ENCODE measurements around the gene BCL6B.

Gene BCL6B

DNA sequence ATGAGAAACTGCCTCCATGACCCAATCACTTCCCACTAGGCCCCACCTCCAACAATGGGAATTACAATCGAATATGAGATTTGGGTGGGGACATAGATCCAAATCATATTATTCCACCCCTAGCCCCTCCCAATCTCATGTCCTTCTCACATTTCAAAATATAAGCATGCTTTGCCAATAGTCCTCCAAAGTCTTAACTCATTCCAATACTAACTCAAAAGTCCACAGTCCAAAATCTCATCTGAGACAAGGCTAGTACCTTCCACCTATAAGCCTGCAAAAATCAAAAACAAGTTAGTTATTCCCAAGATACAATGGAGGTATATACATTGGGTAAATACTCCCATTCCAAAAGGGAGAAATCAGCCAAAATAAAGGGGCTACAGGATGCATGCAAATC, 44.3 kb downstream of the BCL6B start:
- no peak overlapping the region for H3K27ac ChIP-seq (ENCODE audit: low read depth, low read length)
- no peak overlapping the region for H3K9ac ChIP-seq (ENCODE audit: low read depth, low read length)
- H3K4me3 ChIP-seq (ENCODE audit: low read depth, low read length) = no peak overlapping the region
- H3K9me3 ChIP-seq (ENCODE audit: control insufficient read depth, insufficient read depth, low read length) = peaks cover 15% of the 10 kb centered on the region
- H3K27me3 ChIP-seq (ENCODE audit: control insufficient read depth, insufficient read depth, low read length) = no peaks in the 10 kb centered on the region; the same call in 1 of the 2 replicates
- no peaks in the 10 kb centered on the region for H3K36me3 ChIP-seq (ENCODE audit: control insufficient read depth, insufficient read depth, low read length)
- H3K4me1 ChIP-seq (ENCODE audit: control insufficient read depth, insufficient read depth, low read length) = no peaks in the 10 kb centered on the region

DNA sequence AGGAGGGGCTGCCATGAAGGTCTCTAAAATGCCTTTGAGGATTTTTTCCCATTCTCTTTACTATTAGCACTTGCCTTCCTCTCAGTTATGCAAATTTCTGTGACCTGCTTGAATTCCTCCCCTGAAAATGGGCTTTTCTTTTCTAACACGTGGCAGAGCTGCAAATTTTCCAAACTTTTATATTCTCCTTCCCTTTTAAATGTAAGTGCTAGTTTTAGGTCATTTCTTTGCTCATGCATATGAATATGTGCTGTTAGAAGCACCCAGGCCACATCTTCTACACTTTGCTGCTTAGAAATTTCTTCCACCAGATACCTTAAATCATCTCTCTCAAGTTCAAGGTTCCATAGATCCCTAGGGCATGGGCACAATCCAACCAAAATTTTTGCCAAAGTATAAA, 45.4 kb downstream of the BCL6B start:
- H3K9me3 ChIP-seq (ENCODE audit: control insufficient read depth, insufficient read depth, low read length) = peaks cover 15% of the 10 kb centered on the region
- H3K4me3 ChIP-seq (ENCODE audit: low read depth, low read length) = no peak overlapping the region
- no peaks in the 10 kb centered on the region; the same call in 1 of the 2 replicates for H3K27me3 ChIP-seq (ENCODE audit: control insufficient read depth, insufficient read depth, low read length)
- H3K27ac ChIP-seq (ENCODE audit: low read depth, low read length) = no peak overlapping the region
- no peaks in the 10 kb centered on the region for H3K36me3 ChIP-seq (ENCODE audit: control insufficient read depth, insufficient read depth, low read length)
- H3K4me1 ChIP-seq (ENCODE audit: control insufficient read depth, insufficient read depth, low read length) = no peaks in the 10 kb centered on the region
- H3K9ac ChIP-seq (ENCODE audit: low read depth, low read length) = no peak overlapping the region

DNA sequence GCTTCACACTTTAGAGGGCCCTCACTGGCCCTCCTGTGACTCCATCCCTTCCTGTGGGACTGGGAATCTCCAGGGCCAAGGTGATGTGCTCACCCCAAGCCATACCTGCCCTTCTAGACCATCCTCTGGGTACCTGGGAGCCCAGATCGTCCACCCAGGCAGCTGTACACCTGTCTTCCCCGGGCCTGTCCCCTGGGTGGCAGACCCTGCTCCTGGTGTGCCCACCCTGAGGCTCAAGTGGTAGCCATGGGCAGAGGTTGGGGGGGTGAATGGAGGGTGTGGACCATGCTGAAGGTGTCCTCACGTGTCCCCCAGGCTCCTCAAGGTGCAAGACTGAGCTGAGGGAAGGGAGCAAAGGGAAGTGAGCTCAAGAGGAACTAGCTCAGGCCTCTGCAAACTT, 47.9 kb downstream of the BCL6B start:
- Histone ChIP-seq H3K36me3 (ENCODE audit: control insufficient read depth, insufficient read depth, low read length) (no peaks in the 10 kb centered on the region), H3K9me3 (ENCODE audit: control insufficient read depth, insufficient read depth, low read length) (peaks cover 15% of the 10 kb centered on the region), H3K9ac (ENCODE audit: low read depth, low read length) (no peak overlapping the region), H3K27ac (ENCODE audit: low read depth, low read length) (no peak overlapping the region), H3K4me1 (ENCODE audit: control insufficient read depth, insufficient read depth, low read length) (no peaks in the 10 kb centered on the region), H3K27me3 (ENCODE audit: control insufficient read depth, insufficient read depth, low read length) (no peaks in the 10 kb centered on the region), H3K4me3 (ENCODE audit: low read depth, low read length) (no peak overlapping the region)

DNA sequence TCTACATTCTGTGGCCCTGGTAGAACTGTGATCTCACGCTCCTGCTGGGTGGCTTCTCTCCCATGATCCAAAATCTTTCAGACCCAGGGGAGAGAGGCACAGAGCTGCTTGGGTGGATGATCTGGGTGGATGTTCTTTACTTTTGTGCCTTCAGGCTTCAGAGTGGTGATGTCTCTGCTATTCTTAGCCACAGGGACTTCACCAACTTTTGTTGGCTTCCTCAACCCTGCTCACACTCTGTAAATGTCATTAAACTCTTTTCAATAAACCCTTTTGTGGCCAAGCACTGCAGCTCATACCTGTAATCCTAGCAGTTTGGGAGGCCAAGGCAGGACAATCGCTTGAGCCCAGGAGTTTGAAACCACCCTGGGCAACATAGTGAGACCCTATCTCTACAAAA, 49.6 kb downstream of the BCL6B start:
- Histone ChIP-seq H3K27me3 (ENCODE audit: control insufficient read depth, insufficient read depth, low read length) (no peaks in the 10 kb centered on the region), H3K9ac (ENCODE audit: low read depth, low read length) (no peak overlapping the region), H3K4me3 (ENCODE audit: low read depth, low read length) (no peak overlapping the region), H3K4me1 (ENCODE audit: control insufficient read depth, insufficient read depth, low read length) (no peaks in the 10 kb centered on the region), H3K9me3 (ENCODE audit: control insufficient read depth, insufficient read depth, low read length) (peaks cover 12% of the 10 kb centered on the region), H3K27ac (ENCODE audit: low read depth, low read length) (no peak overlapping the region), H3K36me3 (ENCODE audit: control insufficient read depth, insufficient read depth, low read length) (no peaks in the 10 kb centered on the region)

DNA sequence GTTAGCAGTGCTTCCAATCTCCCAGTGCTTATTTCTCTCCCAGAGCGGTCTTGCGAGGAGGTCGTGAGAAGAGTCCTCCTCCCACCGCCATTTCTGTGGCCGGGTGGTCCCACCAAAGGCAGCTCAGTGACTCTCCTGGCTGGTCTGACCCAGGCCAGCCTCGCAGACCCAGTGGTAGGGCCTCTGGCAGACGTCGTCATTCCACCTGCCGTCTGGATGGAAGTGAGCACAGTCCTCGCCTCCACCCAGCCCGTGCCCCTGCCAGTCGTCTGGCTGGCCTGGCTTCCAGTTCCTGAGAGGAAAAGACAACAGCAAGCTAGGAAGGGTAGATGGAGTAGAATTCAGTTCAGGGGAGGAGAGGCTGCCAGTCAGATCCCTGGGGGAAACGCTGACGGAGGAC, 52.1 kb downstream of the BCL6B start:
- H3K4me1 ChIP-seq (ENCODE audit: control insufficient read depth, insufficient read depth, low read length) = no peaks in the 10 kb centered on the region
- H3K27ac ChIP-seq (ENCODE audit: low read depth, low read length) = no peak overlapping the region
- no peaks in the 10 kb centered on the region for H3K9me3 ChIP-seq (ENCODE audit: control insufficient read depth, insufficient read depth, low read length)
- H3K27me3 ChIP-seq (ENCODE audit: control insufficient read depth, insufficient read depth, low read length) = no peaks in the 10 kb centered on the region
- no peaks in the 10 kb centered on the region for H3K36me3 ChIP-seq (ENCODE audit: control insufficient read depth, insufficient read depth, low read length)
- no peak overlapping the region for H3K9ac ChIP-seq (ENCODE audit: low read depth, low read length)
- H3K4me3 ChIP-seq (ENCODE audit: low read depth, low read length) = no peak overlapping the region

DNA sequence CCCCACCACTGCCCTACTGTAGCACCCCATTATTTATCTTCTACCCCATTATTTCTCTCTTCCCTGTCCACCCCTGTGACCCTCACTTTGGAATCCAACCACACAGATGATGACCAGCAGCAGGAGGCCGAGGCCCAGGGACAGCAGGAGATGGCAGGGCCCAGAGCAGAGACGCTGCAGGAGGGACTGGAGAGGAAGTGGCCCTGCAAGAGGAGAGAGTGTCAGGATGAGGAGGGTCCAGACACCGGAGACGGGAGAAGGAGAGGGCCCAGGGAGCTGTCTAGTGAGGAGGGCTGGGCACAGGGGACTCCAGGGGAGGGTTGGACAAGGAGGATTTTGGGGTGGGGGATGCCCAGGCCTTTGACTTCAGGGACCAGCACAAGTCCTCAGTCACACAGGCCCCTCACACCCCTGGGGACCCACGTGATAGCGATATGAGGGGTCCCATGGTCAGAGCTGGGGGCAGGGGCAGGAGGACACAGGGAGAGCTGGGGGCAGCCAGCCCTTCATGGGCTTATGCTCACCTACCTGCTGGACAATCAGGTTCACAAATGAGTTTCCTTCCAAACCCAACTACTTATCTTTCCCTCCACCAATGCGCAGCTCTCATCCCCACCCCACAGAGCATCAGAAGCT, 55.2 kb downstream of the BCL6B start:
- Histone ChIP-seq H3K27ac (ENCODE audit: low read depth, low read length) (no peak overlapping the region), H3K9me3 (ENCODE audit: control insufficient read depth, insufficient read depth, low read length) (no peaks in the 10 kb centered on the region), H3K4me3 (ENCODE audit: low read depth, low read length) (no peak overlapping the region), H3K9ac (ENCODE audit: low read depth, low read length) (no peak overlapping the region), H3K27me3 (ENCODE audit: control insufficient read depth, insufficient read depth, low read length) (no peaks in the 10 kb centered on the region), H3K4me1 (ENCODE audit: control insufficient read depth, insufficient read depth, low read length) (no peaks in the 10 kb centered on the region), H3K36me3 (ENCODE audit: control insufficient read depth, insufficient read depth, low read length) (no peaks in the 10 kb centered on the region)

DNA sequence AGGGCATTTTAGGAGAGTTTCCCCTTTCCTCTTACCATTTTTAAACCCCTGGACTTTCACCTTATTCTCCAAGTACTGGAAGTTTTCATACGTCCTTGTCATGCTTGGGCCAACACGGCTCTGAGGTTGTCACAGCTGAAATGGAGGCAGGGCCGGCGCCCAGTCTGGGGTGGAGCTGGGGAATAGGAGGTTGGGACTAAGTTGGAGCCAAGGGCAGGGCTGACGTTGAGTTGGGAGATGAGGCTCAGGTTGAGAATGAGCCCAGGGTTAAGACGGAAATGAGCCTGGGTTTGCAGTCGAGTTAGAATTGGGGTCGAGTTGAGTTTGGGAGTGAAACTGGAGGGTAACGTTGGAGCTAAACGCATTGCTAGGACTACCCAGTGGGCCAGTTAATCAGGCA, 55.9 kb downstream of the BCL6B start:
- H3K4me3 ChIP-seq (ENCODE audit: low read depth, low read length) = no peak overlapping the region
- no peaks in the 10 kb centered on the region for H3K27me3 ChIP-seq (ENCODE audit: control insufficient read depth, insufficient read depth, low read length)
- H3K4me1 ChIP-seq (ENCODE audit: control insufficient read depth, insufficient read depth, low read length) = no peaks in the 10 kb centered on the region
- H3K9ac ChIP-seq (ENCODE audit: low read depth, low read length) = no peak overlapping the region
- no peaks in the 10 kb centered on the region for H3K36me3 ChIP-seq (ENCODE audit: control insufficient read depth, insufficient read depth, low read length)
- H3K27ac ChIP-seq (ENCODE audit: low read depth, low read length) = no peak overlapping the region
- H3K9me3 ChIP-seq (ENCODE audit: control insufficient read depth, insufficient read depth, low read length) = no peaks in the 10 kb centered on the region
